Activated CD4-positive, alpha-beta T cell treated with anti-CD3 and anti-CD28 coated beads for 1 hour (primary cell): ENCODE data around the gene C16orf89.

Experiments used
- DNase-seq: peaks from one replicate; pipeline ENCODE4 v3.0.0-alpha.2; 2020

C16orf89 gene

GRCh38 chr16:5027575-5028235 lies 38.1 kb downstream of the C16orf89 start:
- DNase-seq = no peak

GRCh38 chr16:5027086-5027485 lies 38.7 kb downstream of the C16orf89 start:
- no peak for DNase-seq

- DNase-seq = no peak
These were observed 39.1 kb downstream of the C16orf89 start for GRCh38 chr16:5026664-5027063.

GRCh38 chr16:5025171-5025632 lies 40.6 kb downstream of the C16orf89 start:
- no peak for DNase-seq

- DNase-seq = no peak
These were observed 41.1 kb downstream of the C16orf89 start for GRCh38 chr16:5024632-5025031.

GRCh38 chr16:5022521-5022920 lies 43.2 kb downstream of the C16orf89 start:
- DNase-seq = no peak

GRCh38 chr16:5020551-5020950 lies 45.2 kb downstream of the C16orf89 start:
- DNase-seq = no peak

GRCh38 chr16:5019775-5020174 lies 46.0 kb downstream of the C16orf89 start:
- no peak for DNase-seq

- no peak for DNase-seq
These were observed 47.0 kb downstream of the C16orf89 start for GRCh38 chr16:5018793-5019192.

GRCh38 chr16:5017678-5017969 lies 48.1 kb downstream of the C16orf89 start:
- DNase-seq = no peak

- no peak for DNase-seq
These were observed 48.6 kb downstream of the C16orf89 start for GRCh38 chr16:5016967-5017677.

- no peak for DNase-seq
These were observed 49.9 kb downstream of the C16orf89 start for GRCh38 chr16:5015887-5016286.

GRCh38 chr16:5015351-5015750 lies 50.4 kb downstream of the C16orf89 start:
- DNase-seq = no peak

GRCh38 chr16:5012887-5013286 lies 52.9 kb downstream of the C16orf89 start:
- no peak for DNase-seq

- DNase-seq = no peak
These were observed 54.1 kb downstream of the C16orf89 start for GRCh38 chr16:5011637-5012036.

GRCh38 chr16:5010576-5011329 lies 55.0 kb downstream of the C16orf89 start:
- no peak for DNase-seq

- DNase-seq = no peak
These were observed 57.4 kb downstream of the C16orf89 start for GRCh38 chr16:5008311-5008731.

GRCh38 chr16:5007256-5007655 lies 58.5 kb downstream of the C16orf89 start:
- no peak for DNase-seq

GRCh38 chr16:5006348-5007193 lies 59.2 kb downstream of the C16orf89 start:
- DNase-seq = no peak

- no peak for DNase-seq
These were observed 59.8 kb downstream of the C16orf89 start for GRCh38 chr16:5005916-5006315.

- no peak for DNase-seq
These were observed 61.4 kb downstream of the C16orf89 start for GRCh38 chr16:5004311-5004710.

GRCh38 chr16:5003828-5004227 lies 61.9 kb downstream of the C16orf89 start:
- DNase-seq = no peak

- DNase-seq = no peak
These were observed 62.5 kb downstream of the C16orf89 start for GRCh38 chr16:5003211-5003610.
